GM06990 (cell line): ENCODE measurements around the gene MATN3.
"Not testable (repeated sequence)": the region's sequence is repeated elsewhere in the genome, so short reads cannot be mapped to it uniquely, and the experiment has no call there.

Experiments used
- DNase-seq: peaks from one replicate; pipeline ENCODE4 v3.0.0-alpha.2; 2011; ENCODE audit not compliant: insufficient read length; ENCODE audit errors: extremely low read depth
- H3K27me3 ChIP-seq: replicated peaks from 2 replicates; pipeline ENCODE4 v1.6.0; 2011; ENCODE audit warnings: low read length; ENCODE audit not compliant: control insufficient read depth, insufficient read depth
- H3K36me3 ChIP-seq: 2 replicates; pipeline ENCODE4 v1.5.1; 2011; ENCODE audit warnings: low read length; ENCODE audit not compliant: control insufficient read depth, insufficient read depth
- H3K4me3 ChIP-seq: replicated peaks from 2 replicates; pipeline ENCODE4 v1.5.1; 2011; ENCODE audit warnings: low read depth, mild to moderate bottlenecking, control low read depth, low read length
- TF ChIP-seq, protein P1 (sequence below): IDR thresholded peaks from 2 replicates; pipeline ENCODE4 v1.5.1; 2011; ENCODE audit warnings: low read length, control low read depth, mild to moderate bottlenecking, inconsistent platforms; ENCODE audit not compliant: insufficient read depth, poor library complexity, severe bottlenecking

MATN3 gene

DNA sequence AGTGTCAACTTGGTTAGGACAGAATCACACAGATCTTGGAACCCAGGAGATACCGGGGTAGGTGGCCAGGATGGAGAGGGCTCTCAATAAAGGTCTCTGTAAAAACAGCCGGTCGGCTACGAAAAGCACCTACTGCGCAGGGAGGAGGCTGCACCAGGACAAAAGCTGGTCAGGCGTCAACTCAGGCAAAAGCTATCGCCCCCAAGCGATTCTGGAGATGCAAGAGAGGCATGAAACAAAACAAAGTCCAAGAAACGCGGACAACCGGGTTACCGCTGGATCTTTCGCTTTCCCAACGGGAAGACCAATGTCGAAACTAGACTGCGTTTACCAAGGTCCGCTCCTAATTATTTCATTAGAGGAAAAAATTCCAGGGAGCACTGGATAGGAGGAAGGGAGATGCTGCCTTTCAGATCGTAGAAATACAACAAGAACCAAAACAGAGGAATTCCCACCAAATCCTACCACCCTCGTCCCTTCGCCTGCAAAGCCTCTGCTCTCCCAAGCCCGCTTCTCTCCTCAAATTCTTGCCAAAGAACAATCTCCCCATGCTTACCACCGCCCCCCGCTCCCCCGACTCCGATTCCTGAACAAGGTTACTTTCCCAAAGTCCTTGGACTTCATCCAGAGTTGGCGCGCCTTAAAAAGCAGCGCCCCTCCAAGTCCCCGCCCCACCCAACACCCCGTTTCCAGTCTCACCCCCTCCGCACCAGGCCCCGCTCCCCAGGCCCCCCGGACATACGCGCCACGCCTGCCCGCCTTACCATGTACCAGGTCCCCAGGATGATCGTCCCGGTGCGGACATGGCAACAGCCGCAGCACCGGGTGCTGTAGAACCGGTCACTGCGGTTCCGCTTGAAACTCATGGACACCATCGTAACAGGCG lies 38.4 kb upstream of the MATN3 start:
- no peak for DNase-seq
- TF ChIP-seq, protein P1, sequence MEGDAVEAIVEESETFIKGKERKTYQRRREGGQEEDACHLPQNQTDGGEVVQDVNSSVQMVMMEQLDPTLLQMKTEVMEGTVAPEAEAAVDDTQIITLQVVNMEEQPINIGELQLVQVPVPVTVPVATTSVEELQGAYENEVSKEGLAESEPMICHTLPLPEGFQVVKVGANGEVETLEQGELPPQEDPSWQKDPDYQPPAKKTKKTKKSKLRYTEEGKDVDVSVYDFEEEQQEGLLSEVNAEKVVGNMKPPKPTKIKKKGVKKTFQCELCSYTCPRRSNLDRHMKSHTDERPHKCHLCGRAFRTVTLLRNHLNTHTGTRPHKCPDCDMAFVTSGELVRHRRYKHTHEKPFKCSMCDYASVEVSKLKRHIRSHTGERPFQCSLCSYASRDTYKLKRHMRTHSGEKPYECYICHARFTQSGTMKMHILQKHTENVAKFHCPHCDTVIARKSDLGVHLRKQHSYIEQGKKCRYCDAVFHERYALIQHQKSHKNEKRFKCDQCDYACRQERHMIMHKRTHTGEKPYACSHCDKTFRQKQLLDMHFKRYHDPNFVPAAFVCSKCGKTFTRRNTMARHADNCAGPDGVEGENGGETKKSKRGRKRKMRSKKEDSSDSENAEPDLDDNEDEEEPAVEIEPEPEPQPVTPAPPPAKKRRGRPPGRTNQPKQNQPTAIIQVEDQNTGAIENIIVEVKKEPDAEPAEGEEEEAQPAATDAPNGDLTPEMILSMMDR: peak; percentile 50
- Histone ChIP-seq H3K36me3 (no peaks in the 10 kb centered on the region; the same call in 1 of the 2 replicates), H3K27me3 (no peaks in the 10 kb centered on the region), H3K4me3 (peak overlapping the region; percentile 84)

DNA sequence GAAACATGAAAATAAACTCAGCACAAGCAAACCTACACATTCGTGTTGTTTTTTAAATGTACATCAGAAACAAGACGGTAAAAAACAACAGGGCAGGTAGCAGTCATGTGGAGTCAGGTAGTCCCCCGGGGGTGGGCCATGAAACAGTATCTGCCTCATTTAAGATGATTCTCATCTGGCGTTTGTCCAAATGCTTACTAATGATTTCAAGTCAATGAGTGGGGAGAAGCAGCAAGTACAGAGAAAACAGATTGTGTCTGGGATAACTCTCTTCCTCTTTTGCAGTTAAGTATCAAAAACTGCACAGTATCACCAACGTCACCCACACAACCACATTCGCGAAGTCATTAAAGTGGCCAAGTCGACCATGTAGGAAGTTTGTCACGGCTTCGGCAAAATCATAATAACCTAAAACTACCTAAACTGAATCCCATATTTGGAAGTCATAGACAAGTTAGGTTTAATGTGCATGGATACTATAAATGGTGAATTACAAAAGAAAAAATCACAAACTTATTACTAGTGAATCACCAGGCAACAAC lies 37.7 kb upstream of the MATN3 start:
- H3K27me3 ChIP-seq: no peaks in the 10 kb centered on the region
- peak overlapping the region; percentile 84 for H3K4me3 ChIP-seq
- H3K36me3 ChIP-seq: no peaks in the 10 kb centered on the region; the same call in 1 of the 2 replicates
- TF ChIP-seq, protein P1: no peak
- peak; percentile 39 for DNase-seq

DNA sequence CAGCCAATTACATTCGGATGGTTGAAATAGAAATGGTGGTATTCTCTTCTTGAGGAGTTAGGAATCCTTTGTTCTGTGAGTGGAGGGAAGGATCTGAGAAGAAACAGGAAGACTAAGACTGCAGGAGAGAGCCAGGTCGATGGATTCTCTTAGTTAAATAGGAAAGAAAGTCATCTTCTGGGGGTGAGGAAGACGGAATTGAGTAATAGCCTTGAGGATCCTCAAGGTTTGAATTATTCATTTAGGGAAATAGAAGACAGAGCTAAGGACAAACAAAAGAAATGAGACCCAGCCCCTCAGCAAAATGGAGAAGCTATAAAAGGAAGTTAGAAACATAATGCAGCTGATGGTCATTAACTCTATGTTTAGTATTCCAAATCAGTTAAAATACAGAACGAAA lies 37.2 kb upstream of the MATN3 start:
- TF ChIP-seq, protein P1: no peak
- DNase-seq: no peak
- Histone ChIP-seq H3K4me3 (peak overlapping the region; percentile 84), H3K36me3 (no peaks in the 10 kb centered on the region; the same call in 1 of the 2 replicates), H3K27me3 (no peaks in the 10 kb centered on the region)

DNA sequence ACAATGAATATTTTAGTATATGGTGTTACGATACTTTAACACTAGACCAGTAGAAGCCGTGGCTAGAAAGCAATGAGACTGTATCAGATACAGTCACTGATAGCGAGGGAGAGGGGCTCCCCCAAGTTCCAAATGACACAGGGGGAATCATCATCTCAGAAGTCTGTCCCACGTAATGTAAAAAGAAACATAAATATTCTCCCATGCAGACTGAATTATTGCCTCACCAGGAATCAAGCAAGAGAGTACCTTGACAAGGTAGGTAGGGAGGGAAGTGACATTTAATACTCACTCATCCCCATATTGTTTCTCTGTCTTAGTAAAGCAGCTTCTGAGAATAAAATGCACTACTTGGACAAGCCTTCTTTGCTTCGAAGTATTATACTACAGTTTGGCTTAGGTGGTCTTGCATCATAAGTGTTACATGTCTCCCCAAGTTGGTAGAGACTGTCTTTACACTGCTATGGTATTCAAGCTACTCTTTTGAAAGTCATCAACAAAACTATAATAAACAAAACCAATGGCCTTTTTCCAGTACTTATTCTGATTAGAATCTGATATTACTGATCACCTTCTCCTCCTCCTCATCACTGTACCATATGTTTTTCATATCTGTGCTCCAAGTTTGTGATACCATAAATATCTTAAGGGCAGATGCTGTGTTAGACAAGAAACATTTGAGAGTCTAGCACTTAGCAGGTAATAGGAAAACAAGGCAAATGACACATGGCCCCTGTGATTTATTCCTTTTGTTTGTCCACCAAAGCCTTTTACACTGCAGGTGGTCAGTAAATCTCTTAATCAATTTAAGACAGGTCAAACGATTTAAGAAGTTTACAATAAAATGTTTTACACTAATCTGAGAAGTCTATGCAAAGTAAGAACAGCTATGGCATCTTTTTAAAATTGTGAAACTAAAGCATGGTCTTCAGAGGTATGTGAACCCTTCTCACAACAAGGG lies 36.3 kb upstream of the MATN3 start:
- Histone ChIP-seq H3K36me3 (no peaks in the 10 kb centered on the region; the same call in 1 of the 2 replicates), H3K27me3 (no peaks in the 10 kb centered on the region), H3K4me3 (peak overlapping the region; percentile 84)
- TF ChIP-seq, protein P1: no peak
- no peak for DNase-seq

DNA sequence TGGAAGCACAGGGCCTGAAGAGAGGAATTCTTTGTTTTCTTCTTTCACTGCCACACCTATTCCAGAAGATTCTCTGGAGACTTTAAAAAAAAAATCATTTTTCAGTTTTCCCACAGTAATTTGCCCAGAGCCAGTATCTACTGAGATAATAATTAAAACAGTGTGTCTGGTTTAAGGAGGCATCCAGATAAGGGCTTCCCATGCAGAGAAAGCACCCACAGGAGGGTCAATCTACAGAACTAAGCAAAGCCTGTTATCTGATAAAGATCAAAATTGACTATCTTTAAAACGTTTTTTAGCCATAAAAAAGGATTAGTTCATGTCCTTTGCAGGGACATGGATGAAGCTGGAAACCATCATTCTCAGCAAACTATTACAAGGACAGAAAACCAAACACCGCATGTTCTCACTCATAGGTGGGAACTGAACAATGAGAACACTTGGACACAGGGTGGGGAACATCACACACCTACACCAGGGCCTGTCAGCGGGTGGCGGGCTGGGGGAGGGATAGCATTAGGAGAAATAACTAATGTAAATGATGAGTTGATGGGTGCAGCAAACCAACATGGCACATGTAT lies 33.3 kb upstream of the MATN3 start:
- H3K36me3 ChIP-seq, DNase-seq, H3K27me3 ChIP-seq, H3K4me3 ChIP-seq: not testable (repeated sequence)
